ENCODE measurements around the gene PTF1A.

The PTF1A gene

GRCh38 chr10:23187155-23187554 lies 5.0 kb upstream of the PTF1A start:
- no peak overlapping the region for H2BK120ac ChIP-seq (ENCODE audit: low read depth, low read length)
- H3K27ac ChIP-seq (ENCODE audit: low read length, poor library complexity, severe bottlenecking): no peak overlapping the region
- no peaks in the 10 kb centered on the region for H3K36me3 ChIP-seq (ENCODE audit: control insufficient read depth in 1 of 2, insufficient read depth in 2 of 2, low read depth in 1 of 2, low read length in 2 of 2)
- WGBS: 36% methylated on average over 1 of the region's 1 CpG
- no peak overlapping the region for H2BK12ac ChIP-seq (ENCODE audit: low read length in 2 of 2)
- H2AK5ac ChIP-seq (ENCODE audit: low read length, severe bottlenecking): no peak overlapping the region
- H3K27me3 ChIP-seq (ENCODE audit: control insufficient read depth in 1 of 2, insufficient read depth in 1 of 2, low read length in 2 of 2): peaks cover 56 to 63% of the 10 kb centered on the region in 2 experiments
- H3K79me1 ChIP-seq (replicated peaks; ENCODE audit: low read length, poor library complexity, severe bottlenecking): no peaks in the 10 kb centered on the region
- H3K18ac ChIP-seq (ENCODE audit: low read depth in 1 of 2, low read length in 2 of 2): no peak overlapping the region
- H3K4ac ChIP-seq (ENCODE audit: low read depth in 1 of 2, low read length in 2 of 2): no peak overlapping the region
- H3K23ac ChIP-seq (ENCODE audit: low read length in 2 of 2): no peak overlapping the region
- DNase-seq: no peak
- H3K14ac ChIP-seq (ENCODE audit: low read length in 2 of 2): no peak overlapping the region
- H3K4me3 ChIP-seq (ENCODE audit: insufficient read depth in 1 of 2, low read depth in 1 of 2, low read length in 2 of 2): no peak overlapping the region
- H3K9me3 ChIP-seq (ENCODE audit: control insufficient read depth, low read length): no peaks in the 10 kb centered on the region
- no peak overlapping the region for H2BK15ac ChIP-seq (ENCODE audit: low read depth, poor library complexity, severe bottlenecking)
- H3K4me2 ChIP-seq (ENCODE audit: low read length, poor library complexity, severe bottlenecking): no peak overlapping the region
- no peak overlapping the region for H2BK5ac ChIP-seq (ENCODE audit: low read depth, low read length, poor library complexity, severe bottlenecking)
- H3K4me1 ChIP-seq (ENCODE audit: control insufficient read depth, insufficient read depth, low read depth, low read length): peaks cover 13% of the 10 kb centered on the region
- no peak overlapping the region for H2AFZ ChIP-seq (ENCODE audit: low read depth, low read length)
- no peak overlapping the region for H4K8ac ChIP-seq (ENCODE audit: low read length)
- no peak overlapping the region for H4K91ac ChIP-seq (ENCODE audit: low read length)
- H3K9ac ChIP-seq (ENCODE audit: low read length): no peak overlapping the region

GRCh38 chr10:23189024-23189423 lies 3.1 kb upstream of the PTF1A start:
- WGBS: 16% methylated on average over 3 of the region's 5 CpGs
- H2AFZ ChIP-seq (ENCODE audit: low read depth, low read length): no peak overlapping the region
- no peak overlapping the region for H3K4ac ChIP-seq (ENCODE audit: low read depth in 1 of 2, low read length in 2 of 2)
- no peak overlapping the region for H2BK15ac ChIP-seq (ENCODE audit: low read depth, poor library complexity, severe bottlenecking)
- H2BK5ac ChIP-seq (ENCODE audit: low read depth, low read length, poor library complexity, severe bottlenecking): no peak overlapping the region
- H3K79me1 ChIP-seq (replicated peaks; ENCODE audit: low read length, poor library complexity, severe bottlenecking): no peaks in the 10 kb centered on the region
- DNase-seq: no peak
- H2AK5ac ChIP-seq (ENCODE audit: low read length, severe bottlenecking): no peak overlapping the region
- H4K91ac ChIP-seq (ENCODE audit: low read length): no peak overlapping the region
- H3K4me1 ChIP-seq (ENCODE audit: control insufficient read depth, insufficient read depth, low read depth, low read length): peaks cover 23% of the 10 kb centered on the region
- no peak overlapping the region for H3K4me2 ChIP-seq (ENCODE audit: low read length, poor library complexity, severe bottlenecking)
- H3K27me3 ChIP-seq (ENCODE audit: control insufficient read depth in 1 of 2, insufficient read depth in 1 of 2, low read length in 2 of 2): peaks cover 67 to 69% of the 10 kb centered on the region in 2 experiments
- H3K23ac ChIP-seq (ENCODE audit: low read length in 2 of 2): no peak overlapping the region
- H3K27ac ChIP-seq (ENCODE audit: low read length, poor library complexity, severe bottlenecking): no peak overlapping the region
- no peak overlapping the region for H3K9ac ChIP-seq (ENCODE audit: low read length)
- H3K36me3 ChIP-seq (ENCODE audit: control insufficient read depth in 1 of 2, insufficient read depth in 2 of 2, low read depth in 1 of 2, low read length in 2 of 2): no peaks in the 10 kb centered on the region
- H3K4me3 ChIP-seq (ENCODE audit: insufficient read depth in 1 of 2, low read depth in 1 of 2, low read length in 2 of 2): no peak overlapping the region
- no peak overlapping the region for H2BK120ac ChIP-seq (ENCODE audit: low read depth, low read length)
- H3K14ac ChIP-seq (ENCODE audit: low read length in 2 of 2): no peak overlapping the region
- no peaks in the 10 kb centered on the region for H3K9me3 ChIP-seq (ENCODE audit: control insufficient read depth, low read length)
- no peak overlapping the region for H2BK12ac ChIP-seq (ENCODE audit: low read length in 2 of 2)
- no peak overlapping the region for H4K8ac ChIP-seq (ENCODE audit: low read length)
- H3K18ac ChIP-seq (ENCODE audit: low read depth in 1 of 2, low read length in 2 of 2): no peak overlapping the region

- Histone ChIP-seq H3K9ac (ENCODE audit: low read length) (no peak overlapping the region), H2BK5ac (ENCODE audit: low read depth, low read length, poor library complexity, severe bottlenecking) (no peak overlapping the region), H3K18ac (ENCODE audit: low read depth in 1 of 2, low read length in 2 of 2) (no peak overlapping the region), H3K14ac (ENCODE audit: low read length in 2 of 2) (no peak overlapping the region), H3K23ac (ENCODE audit: low read length in 2 of 2) (no peak overlapping the region), H3K4me3 (ENCODE audit: insufficient read depth in 1 of 2, low read depth in 1 of 2, low read length in 2 of 2) (no peak overlapping the region), H3K27ac (ENCODE audit: low read length, poor library complexity, severe bottlenecking) (no peak overlapping the region), H4K8ac (ENCODE audit: low read length) (no peak overlapping the region), H4K91ac (ENCODE audit: low read length) (no peak overlapping the region), H2BK120ac (ENCODE audit: low read depth, low read length) (no peak overlapping the region), H3K4me1 (ENCODE audit: control insufficient read depth, insufficient read depth, low read depth, low read length) (peaks cover 30% of the 10 kb centered on the region), H3K4me2 (ENCODE audit: low read length, poor library complexity, severe bottlenecking) (no peak overlapping the region), H2AK5ac (ENCODE audit: low read length, severe bottlenecking) (no peak overlapping the region), H3K79me1 (replicated peaks; ENCODE audit: low read length, poor library complexity, severe bottlenecking) (no peaks in the 10 kb centered on the region), H3K27me3 (ENCODE audit: control insufficient read depth in 1 of 2, insufficient read depth in 1 of 2, low read length in 2 of 2) (peaks cover 81 to 82% of the 10 kb centered on the region in 2 experiments), H2BK12ac (ENCODE audit: low read length in 2 of 2) (no peak overlapping the region), H3K36me3 (ENCODE audit: control insufficient read depth in 1 of 2, insufficient read depth in 2 of 2, low read depth in 1 of 2, low read length in 2 of 2) (no peaks in the 10 kb centered on the region), H2BK15ac (ENCODE audit: low read depth, poor library complexity, severe bottlenecking) (no peak overlapping the region), H3K9me3 (ENCODE audit: control insufficient read depth, low read length) (no peaks in the 10 kb centered on the region), H3K4ac (ENCODE audit: low read depth in 1 of 2, low read length in 2 of 2) (no peak overlapping the region), H2AFZ (ENCODE audit: low read depth, low read length) (no peak overlapping the region)
- 5% methylated on average over 35 of the region's 36 CpGs for WGBS
- no peak for DNase-seq
Observed at GRCh38 chr10:23190872-23191763, 994 bp upstream of the PTF1A start.

GRCh38 chr10:23192712-23193434 lies 761 bp downstream of the PTF1A start:
- H3K4me1 ChIP-seq (ENCODE audit: control insufficient read depth, insufficient read depth, low read depth, low read length): peaks cover 24% of the 10 kb centered on the region
- WGBS: 2% methylated on average over 73 of the region's 100 CpGs

More at GRCh38 chr10:23192712-23193434, 761 bp downstream of the PTF1A start:
- no peak overlapping the region for H2AK5ac ChIP-seq (ENCODE audit: low read length, severe bottlenecking)
- no peaks in the 10 kb centered on the region for H3K9me3 ChIP-seq (ENCODE audit: control insufficient read depth, low read length)
- H2AFZ ChIP-seq (ENCODE audit: low read depth, low read length): no peak overlapping the region
- peak overlapping the region in 1 of 2 experiments; percentile 43 for H3K23ac ChIP-seq (ENCODE audit: low read length in 2 of 2)
- H3K18ac ChIP-seq (ENCODE audit: low read depth in 1 of 2, low read length in 2 of 2): no peak overlapping the region
- no peak overlapping the region for H3K4me2 ChIP-seq (ENCODE audit: low read length, poor library complexity, severe bottlenecking)
- no peak overlapping the region for H2BK5ac ChIP-seq (ENCODE audit: low read depth, low read length, poor library complexity, severe bottlenecking)
- H2BK15ac ChIP-seq (ENCODE audit: low read depth, poor library complexity, severe bottlenecking): no peak overlapping the region
- no peaks in the 10 kb centered on the region for H3K36me3 ChIP-seq (ENCODE audit: control insufficient read depth in 1 of 2, insufficient read depth in 2 of 2, low read depth in 1 of 2, low read length in 2 of 2)
- H3K4me3 ChIP-seq (ENCODE audit: insufficient read depth in 1 of 2, low read depth in 1 of 2, low read length in 2 of 2): no peak overlapping the region
- H2BK120ac ChIP-seq (ENCODE audit: low read depth, low read length): no peak overlapping the region
- no peak overlapping the region for H3K27ac ChIP-seq (ENCODE audit: low read length, poor library complexity, severe bottlenecking)
- no peak overlapping the region for H4K8ac ChIP-seq (ENCODE audit: low read length)
- H2BK12ac ChIP-seq (ENCODE audit: low read length in 2 of 2): no peak overlapping the region
- H3K79me1 ChIP-seq (replicated peaks; ENCODE audit: low read length, poor library complexity, severe bottlenecking): no peaks in the 10 kb centered on the region
- peaks cover 90 to 91% of the 10 kb centered on the region in 2 experiments for H3K27me3 ChIP-seq (ENCODE audit: control insufficient read depth in 1 of 2, insufficient read depth in 1 of 2, low read length in 2 of 2)
- H4K91ac ChIP-seq (ENCODE audit: low read length): no peak overlapping the region
- H3K4ac ChIP-seq (ENCODE audit: low read depth in 1 of 2, low read length in 2 of 2): no peak overlapping the region
- no peak overlapping the region for H3K14ac ChIP-seq (ENCODE audit: low read length in 2 of 2)
- no peak overlapping the region for H3K9ac ChIP-seq (ENCODE audit: low read length)
- DNase-seq: no peak

Data from mesenchymal stem cell (in vitro differentiated cells and primary cell).